MM.1S (cell line): ENCODE results near the gene DDX52.

Experiments
- EZH2phosphoT487 ChIP-seq: fragments of 300-600 bp; sonication (generic); IDR thresholded peaks from 2 replicates; pipeline ENCODE4 v1.6.1; 2018; ENCODE audit warnings: antibody characterized with exemption, low read length
- TF ChIP-seq, protein P1 (sequence below): fragments of 300-600 bp; sonication (generic); IDR thresholded peaks from 2 replicates; pipeline ENCODE4 v1.5.1; 2016; ENCODE audit warnings: antibody characterized with exemption, low read length, mixed read lengths

DNA sequence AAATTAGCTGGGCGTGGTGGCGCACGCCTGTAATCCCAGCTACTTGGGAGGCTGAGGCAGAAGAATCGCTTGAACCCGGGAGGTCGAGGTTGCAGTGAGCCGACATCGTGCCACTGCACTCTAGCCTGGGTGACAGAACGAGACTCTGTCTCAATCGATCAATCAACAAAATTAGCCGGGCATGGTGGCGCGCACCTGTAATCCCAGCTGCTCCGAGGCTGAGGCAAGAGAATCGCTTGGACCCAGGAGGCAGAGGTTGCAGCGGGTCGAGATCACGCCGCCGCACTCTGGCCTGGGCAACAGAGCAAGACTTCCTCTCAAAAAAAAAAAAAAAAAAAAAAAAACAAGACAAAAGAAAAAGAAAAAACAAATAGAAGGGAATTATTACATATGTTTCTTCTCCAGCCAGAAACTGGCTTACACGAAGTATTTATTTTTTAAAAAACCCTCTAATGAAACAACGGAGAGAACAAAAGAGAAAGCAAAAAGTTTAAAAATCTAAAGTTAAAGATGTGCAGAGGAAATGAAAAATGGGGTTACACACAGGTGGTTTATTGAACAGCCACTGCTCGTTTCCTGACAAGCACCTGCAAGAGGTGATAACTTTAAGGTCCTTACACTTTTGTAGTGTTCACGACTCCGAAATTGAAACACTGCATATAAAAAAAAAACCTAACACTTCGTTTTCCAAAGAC lies 35.5 kb downstream of the DDX52 start:
- TF ChIP-seq, protein P1, sequence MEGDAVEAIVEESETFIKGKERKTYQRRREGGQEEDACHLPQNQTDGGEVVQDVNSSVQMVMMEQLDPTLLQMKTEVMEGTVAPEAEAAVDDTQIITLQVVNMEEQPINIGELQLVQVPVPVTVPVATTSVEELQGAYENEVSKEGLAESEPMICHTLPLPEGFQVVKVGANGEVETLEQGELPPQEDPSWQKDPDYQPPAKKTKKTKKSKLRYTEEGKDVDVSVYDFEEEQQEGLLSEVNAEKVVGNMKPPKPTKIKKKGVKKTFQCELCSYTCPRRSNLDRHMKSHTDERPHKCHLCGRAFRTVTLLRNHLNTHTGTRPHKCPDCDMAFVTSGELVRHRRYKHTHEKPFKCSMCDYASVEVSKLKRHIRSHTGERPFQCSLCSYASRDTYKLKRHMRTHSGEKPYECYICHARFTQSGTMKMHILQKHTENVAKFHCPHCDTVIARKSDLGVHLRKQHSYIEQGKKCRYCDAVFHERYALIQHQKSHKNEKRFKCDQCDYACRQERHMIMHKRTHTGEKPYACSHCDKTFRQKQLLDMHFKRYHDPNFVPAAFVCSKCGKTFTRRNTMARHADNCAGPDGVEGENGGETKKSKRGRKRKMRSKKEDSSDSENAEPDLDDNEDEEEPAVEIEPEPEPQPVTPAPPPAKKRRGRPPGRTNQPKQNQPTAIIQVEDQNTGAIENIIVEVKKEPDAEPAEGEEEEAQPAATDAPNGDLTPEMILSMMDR, result no peak
- TF ChIP-seq EZH2phosphoT487, result no peak
